ENCODE results near the gene ZAR1. TPM values are rescaled to one million over a fixed set of nuclear protein-coding genes. Genes with fewer than 3 reads are reported as not detected.

ZAR1 gene
- total RNA-seq, 4 donors from 2014 or later, result not detected

GRCh38 chr4:48503233-48504025 is 13.4 kb downstream of the ZAR1 start:
- peaks cover 24 to 93% (median 66%) of the 10 kb centered on the region in 4 donors for H3K36me3 ChIP-seq
- WGBS, result 68% methylated on average over 4 of the region's 4 CpGs

GRCh38 chr4:48504026-48504330 is 13.9 kb downstream of the ZAR1 start:
- H3K4me1 ChIP-seq, result no peaks in the 10 kb centered on the region
- H3K27me3 ChIP-seq, result no peaks in the 10 kb centered on the region
- H3K4me3 ChIP-seq, result no peak overlapping the region
- no peak overlapping the region for H3K27ac ChIP-seq (replicated peaks in 1 of 4)
- no peak for DNase-seq (ENCODE audit: extremely low spot score)
- no peak for TF ChIP-seq CTCF (IDR thresholded peaks at IDR 0.05)
- TF ChIP-seq POLR2AphosphoS5 (IDR thresholded peaks at IDR 0.05), result no peak
- TF ChIP-seq EP300 (IDR thresholded peaks at IDR 0.05), result no peak
- no peak for TF ChIP-seq POLR2A (IDR thresholded peaks at IDR 0.05; ENCODE audit: low read depth)
- H3K36me3 ChIP-seq, result peaks cover 19 to 93% (median 67%) of the 10 kb centered on the region in 4 donors
- intact Hi-C loops (cut with DNase I), result no loop called here
- no peaks in the 10 kb centered on the region for H3K9me3 ChIP-seq
- 95% methylated on average over 2 of the region's 2 CpGs for WGBS

More at GRCh38 chr4:48503233-48504025, 13.4 kb downstream of the ZAR1 start:
- no peak for DNase-seq (ENCODE audit: extremely low spot score)
- intact Hi-C loops (cut with DNase I), result no loop called here
- H3K4me1 ChIP-seq, result no peaks in the 10 kb centered on the region
- no peak overlapping the region for H3K4me3 ChIP-seq
- no peak overlapping the region for H3K27ac ChIP-seq (replicated peaks in 1 of 4)
- H3K27me3 ChIP-seq, result no peaks in the 10 kb centered on the region
- TF ChIP-seq EP300 (IDR thresholded peaks at IDR 0.05) (no peak), POLR2A (IDR thresholded peaks at IDR 0.05; ENCODE audit: low read depth) (no peak), POLR2AphosphoS5 (IDR thresholded peaks at IDR 0.05) (no peak), CTCF (IDR thresholded peaks at IDR 0.05) (no peak)
- no peaks in the 10 kb centered on the region for H3K9me3 ChIP-seq

- H3K4me1 ChIP-seq, result no peaks in the 10 kb centered on the region
- intact Hi-C loops (cut with DNase I), result no loop called here
- no peaks in the 10 kb centered on the region for H3K27me3 ChIP-seq
- H3K4me3 ChIP-seq, result no peak overlapping the region
- TF ChIP-seq POLR2AphosphoS5 (IDR thresholded peaks at IDR 0.05), result no peak
- TF ChIP-seq CTCF (IDR thresholded peaks at IDR 0.05), result no peak
- TF ChIP-seq EP300 (IDR thresholded peaks at IDR 0.05), result no peak
- no peak for TF ChIP-seq POLR2A (IDR thresholded peaks at IDR 0.05; ENCODE audit: low read depth)
- H3K27ac ChIP-seq (replicated peaks in 1 of 4), result no peak overlapping the region
- 65% methylated on average over 1 of the region's 1 CpG for WGBS
- no peaks in the 10 kb centered on the region for H3K9me3 ChIP-seq
- DNase-seq (ENCODE audit: extremely low spot score), result no peak
- H3K36me3 ChIP-seq, result peaks cover 18 to 93% (median 67%) of the 10 kb centered on the region in 4 donors
Observed at GRCh38 chr4:48504352-48504751, 14.3 kb downstream of the ZAR1 start.

- 91% methylated on average over 2 of the region's 2 CpGs for WGBS
- Histone ChIP-seq H3K36me3 (peaks cover 28 to 98% (median 72%) of the 10 kb centered on the region in 4 donors), H3K9me3 (no peaks in the 10 kb centered on the region), H3K4me3 (no peak overlapping the region), H3K27ac (replicated peaks in 1 of 4) (no peak overlapping the region), H3K4me1 (no peaks in the 10 kb centered on the region), H3K27me3 (no peaks in the 10 kb centered on the region)
- intact Hi-C loops (cut with DNase I), result no loop called here
- no peak for DNase-seq (ENCODE audit: extremely low spot score)
- no peak for TF ChIP-seq POLR2AphosphoS5 (IDR thresholded peaks at IDR 0.05)
- TF ChIP-seq EP300 (IDR thresholded peaks at IDR 0.05), result no peak
- no peak for TF ChIP-seq POLR2A (IDR thresholded peaks at IDR 0.05; ENCODE audit: low read depth)
- no peak for TF ChIP-seq CTCF (IDR thresholded peaks at IDR 0.05)
Observed at GRCh38 chr4:48506716-48507115, 16.7 kb downstream of the ZAR1 start.

GRCh38 chr4:48509543-48509942 is 19.5 kb downstream of the ZAR1 start:
- TF ChIP-seq CTCF (IDR thresholded peaks at IDR 0.05) (no peak), EP300 (IDR thresholded peaks at IDR 0.05) (no peak), POLR2AphosphoS5 (IDR thresholded peaks at IDR 0.05) (no peak), POLR2A (IDR thresholded peaks at IDR 0.05; ENCODE audit: low read depth) (no peak)
- Histone ChIP-seq H3K4me3 (no peak overlapping the region), H3K9me3 (no peaks in the 10 kb centered on the region), H3K36me3 (peaks cover 32 to 99% (median 84%) of the 10 kb centered on the region in 4 donors), H3K27me3 (no peaks in the 10 kb centered on the region), H3K4me1 (no peaks in the 10 kb centered on the region), H3K27ac (replicated peaks in 1 of 4) (no peak overlapping the region)
- intact Hi-C loops (cut with DNase I), result no loop called here
- DNase-seq (ENCODE audit: extremely low spot score), result no peak

All from esophagus muscularis mucosa (tissue), 4 donors.